ENCODE data around the gene CDHR3. TPM values are rescaled to one million over a fixed set of nuclear protein-coding genes. Genes with fewer than 3 reads are reported as not detected.

Gene CDHR3
- total RNA-seq, 1 donor from 2014 or later: 3.1 TPM

DNA sequence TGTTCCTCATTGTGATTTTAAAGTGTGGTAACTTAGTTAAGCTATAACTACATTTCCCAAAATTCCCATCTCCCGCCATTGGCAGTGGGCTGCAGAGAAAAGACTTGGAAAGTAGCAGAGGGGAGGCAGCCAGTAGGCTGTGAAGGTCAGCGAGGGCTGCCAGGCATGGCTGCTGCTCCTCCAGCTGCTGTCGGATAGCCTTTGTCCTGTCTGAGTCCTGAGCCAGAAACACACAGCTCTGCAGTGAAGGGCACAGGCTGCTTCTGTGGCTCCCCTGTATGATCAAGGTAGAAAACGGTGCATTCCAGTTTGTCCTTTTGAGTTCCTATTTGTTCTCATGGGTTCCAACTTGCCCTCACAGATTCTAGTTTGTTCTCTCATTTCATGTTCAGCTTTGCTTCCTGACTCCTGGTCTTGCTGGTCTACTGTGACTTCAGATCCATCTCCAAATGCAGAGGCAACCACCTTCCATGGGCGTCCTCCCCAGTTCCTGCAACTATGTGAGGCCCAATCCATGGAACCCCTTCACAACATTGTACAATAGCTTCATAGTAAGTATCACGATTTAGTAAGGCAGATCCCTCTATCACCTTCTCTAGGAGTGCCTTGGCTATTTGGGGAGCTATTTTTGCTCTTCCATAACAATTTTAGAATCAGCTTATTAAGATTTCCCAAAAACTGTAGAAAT lies 117.4 kb downstream of the CDHR3 start:
- no peak for FAIRE-seq

DNA sequence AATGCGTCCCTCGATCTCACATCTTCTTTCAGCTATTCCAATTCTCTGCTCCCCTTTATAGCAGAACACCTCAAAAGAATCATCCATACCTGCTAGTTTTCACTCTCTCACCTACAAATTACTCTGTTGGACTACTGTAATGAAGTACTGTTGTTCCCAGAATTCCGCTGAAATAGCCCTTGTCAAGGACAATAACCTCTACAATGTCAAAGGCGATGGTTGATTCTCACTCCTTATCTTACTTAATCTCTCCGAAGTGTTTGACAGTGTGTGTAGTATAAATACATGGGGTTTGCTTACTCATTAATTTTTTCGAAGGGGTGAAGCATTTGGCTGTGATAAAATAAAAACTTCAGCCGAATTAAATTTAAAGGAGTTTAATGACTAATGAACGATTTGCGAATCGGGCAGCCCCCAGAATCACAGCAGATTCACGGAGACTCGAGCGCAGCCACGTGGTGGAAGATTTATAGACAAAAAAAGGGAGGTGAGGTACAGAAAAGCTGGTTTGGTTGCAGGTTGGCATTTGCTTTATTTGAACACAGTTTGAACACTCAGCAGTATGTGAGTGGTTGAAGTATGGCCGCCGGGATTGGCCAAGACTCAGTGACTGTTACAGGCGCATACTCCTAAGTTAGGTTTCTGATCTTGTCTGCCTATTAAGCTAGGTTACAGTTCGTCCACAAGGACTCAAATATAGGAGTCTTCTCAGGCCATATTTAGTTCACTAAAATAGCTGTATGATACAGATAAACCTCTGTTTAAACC lies 119.2 kb downstream of the CDHR3 start:
- H3K4me2 ChIP-seq (ENCODE audit: low read length): no peak overlapping the region
- Mint-ChIP-seq H3K36me3 (ENCODE audit: low read depth, unreplicated experiment) (no peaks in the 10 kb centered on the region), H3K27ac (ENCODE audit: unreplicated experiment) (no peak overlapping the region), H3K4me3 (ENCODE audit: unreplicated experiment) (no peak overlapping the region), H3K9me3 (ENCODE audit: unreplicated experiment) (no peaks in the 10 kb centered on the region), H3K27me3 (ENCODE audit: low read depth, unreplicated experiment) (no peaks in the 10 kb centered on the region), H3K4me1 (ENCODE audit: low read depth, unreplicated experiment) (no peaks in the 10 kb centered on the region)
- no peak for FAIRE-seq
- no peaks in the 10 kb centered on the region for H3K79me2 ChIP-seq (ENCODE audit: insufficient read depth, low read length)
- H3K27ac ChIP-seq (ENCODE audit: low read depth, low read length): no peak overlapping the region
- no peak for DNase-seq (ENCODE audit: low read depth)
- no peaks in the 10 kb centered on the region for H3K36me3 ChIP-seq (ENCODE audit: insufficient read depth, low read length)
- H3K9ac ChIP-seq (ENCODE audit: low read length): no peak overlapping the region
- no peaks in the 10 kb centered on the region for H3K4me1 ChIP-seq (ENCODE audit: insufficient read depth, low read length)
- H4K20me1 ChIP-seq (ENCODE audit: insufficient read depth, low read length): no peaks in the 10 kb centered on the region
- no peak for TF ChIP-seq EZH2 (IDR thresholded peaks at IDR 0.05; ENCODE audit: insufficient read depth, low read length)
- TF ChIP-seq, protein P1, sequence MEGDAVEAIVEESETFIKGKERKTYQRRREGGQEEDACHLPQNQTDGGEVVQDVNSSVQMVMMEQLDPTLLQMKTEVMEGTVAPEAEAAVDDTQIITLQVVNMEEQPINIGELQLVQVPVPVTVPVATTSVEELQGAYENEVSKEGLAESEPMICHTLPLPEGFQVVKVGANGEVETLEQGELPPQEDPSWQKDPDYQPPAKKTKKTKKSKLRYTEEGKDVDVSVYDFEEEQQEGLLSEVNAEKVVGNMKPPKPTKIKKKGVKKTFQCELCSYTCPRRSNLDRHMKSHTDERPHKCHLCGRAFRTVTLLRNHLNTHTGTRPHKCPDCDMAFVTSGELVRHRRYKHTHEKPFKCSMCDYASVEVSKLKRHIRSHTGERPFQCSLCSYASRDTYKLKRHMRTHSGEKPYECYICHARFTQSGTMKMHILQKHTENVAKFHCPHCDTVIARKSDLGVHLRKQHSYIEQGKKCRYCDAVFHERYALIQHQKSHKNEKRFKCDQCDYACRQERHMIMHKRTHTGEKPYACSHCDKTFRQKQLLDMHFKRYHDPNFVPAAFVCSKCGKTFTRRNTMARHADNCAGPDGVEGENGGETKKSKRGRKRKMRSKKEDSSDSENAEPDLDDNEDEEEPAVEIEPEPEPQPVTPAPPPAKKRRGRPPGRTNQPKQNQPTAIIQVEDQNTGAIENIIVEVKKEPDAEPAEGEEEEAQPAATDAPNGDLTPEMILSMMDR (IDR thresholded peaks at IDR 0.05; ENCODE audit: insufficient read depth, low read depth, low read length): no peak
- H3K27me3 ChIP-seq (ENCODE audit: insufficient read depth, low read length): no peaks in the 10 kb centered on the region
- no peak overlapping the region for H3K4me3 ChIP-seq (ENCODE audit: insufficient read depth, low read depth, low read length)
- H2AFZ ChIP-seq (ENCODE audit: low read depth, low read length): no peak overlapping the region
- no peaks in the 10 kb centered on the region for H3K9me3 ChIP-seq (ENCODE audit: insufficient read depth, low read depth, low read length)

More for the DNA sequence above, 117.4 kb downstream of the CDHR3 start:
- DNase-seq (ENCODE audit: low read depth): no peak
- Histone ChIP-seq H3K27ac (ENCODE audit: low read depth, low read length) (no peak overlapping the region), H3K4me2 (ENCODE audit: low read length) (no peak overlapping the region), H3K27me3 (ENCODE audit: insufficient read depth, low read length) (no peaks in the 10 kb centered on the region), H4K20me1 (ENCODE audit: insufficient read depth, low read length) (no peaks in the 10 kb centered on the region), H3K4me3 (ENCODE audit: insufficient read depth, low read depth, low read length) (no peak overlapping the region), H3K4me1 (ENCODE audit: insufficient read depth, low read length) (no peaks in the 10 kb centered on the region), H2AFZ (ENCODE audit: low read depth, low read length) (no peak overlapping the region), H3K9ac (ENCODE audit: low read length) (no peak overlapping the region), H3K79me2 (ENCODE audit: insufficient read depth, low read length) (no peaks in the 10 kb centered on the region), H3K36me3 (ENCODE audit: insufficient read depth, low read length) (no peaks in the 10 kb centered on the region), H3K9me3 (ENCODE audit: insufficient read depth, low read depth, low read length) (no peaks in the 10 kb centered on the region)
- no peak overlapping the region for H3K4me3 Mint-ChIP-seq (ENCODE audit: unreplicated experiment)
- no peaks in the 10 kb centered on the region for H3K4me1 Mint-ChIP-seq (ENCODE audit: low read depth, unreplicated experiment)
- no peak overlapping the region for H3K27ac Mint-ChIP-seq (ENCODE audit: unreplicated experiment)
- H3K9me3 Mint-ChIP-seq (ENCODE audit: unreplicated experiment): no peaks in the 10 kb centered on the region
- H3K36me3 Mint-ChIP-seq (ENCODE audit: low read depth, unreplicated experiment): no peaks in the 10 kb centered on the region
- TF ChIP-seq, protein P1 (IDR thresholded peaks at IDR 0.05; ENCODE audit: insufficient read depth, low read depth, low read length): no peak
- no peak for TF ChIP-seq EZH2 (IDR thresholded peaks at IDR 0.05; ENCODE audit: insufficient read depth, low read length)
- H3K27me3 Mint-ChIP-seq (ENCODE audit: low read depth, unreplicated experiment): no peaks in the 10 kb centered on the region

Other genes starting within 250 kb of the CDHR3 start
- gene ATXN7L1, start 86.7 kb upstream of the CDHR3 start, total RNA-seq: 7.1 and 7.6 TPM in 2 replicates
- 58.8 and 59.7 TPM in 2 replicates for gene SYPL1, start 149.0 kb downstream of the CDHR3 start, total RNA-seq